ENCODE results near the gene FAM200B. TPM values are rescaled to one million over a fixed set of nuclear protein-coding genes. Genes with fewer than 3 reads are reported as not detected.

FAM200B gene
- total RNA-seq, 1 donor from 2014 or later = 27.4 TPM

- no peaks in the 10 kb centered on the region for H3K36me3 Mint-ChIP-seq (ENCODE audit: unreplicated experiment)
- H3K4me3 Mint-ChIP-seq (ENCODE audit: unreplicated experiment) = no peak overlapping the region
- DNase-seq = no peak
- H3K27ac Mint-ChIP-seq (ENCODE audit: unreplicated experiment) = no peak overlapping the region
- H3K27me3 Mint-ChIP-seq (ENCODE audit: unreplicated experiment) = peaks cover 5% of the 10 kb centered on the region
- H3K4me1 Mint-ChIP-seq (ENCODE audit: low read depth, unreplicated experiment) = peaks cover 4% of the 10 kb centered on the region
- peaks cover 2% of the 10 kb centered on the region for H3K9me3 Mint-ChIP-seq (ENCODE audit: unreplicated experiment)
- TF ChIP-seq CTCF (IDR thresholded peaks at IDR 0.05; ENCODE audit: partially characterized antibody, unreplicated experiment) = no peak
Observed at GRCh38 chr4:15736514-15737050, 55.0 kb downstream of the FAM200B start.

- H3K4me3 Mint-ChIP-seq (ENCODE audit: unreplicated experiment) = no peak overlapping the region
- H3K27ac Mint-ChIP-seq (ENCODE audit: unreplicated experiment) = no peak overlapping the region
- peaks cover 4% of the 10 kb centered on the region for H3K4me1 Mint-ChIP-seq (ENCODE audit: low read depth, unreplicated experiment)
- no peak for DNase-seq
- H3K9me3 Mint-ChIP-seq (ENCODE audit: unreplicated experiment) = peaks cover 3% of the 10 kb centered on the region
- TF ChIP-seq CTCF (IDR thresholded peaks at IDR 0.05; ENCODE audit: partially characterized antibody, unreplicated experiment) = no peak
- no peaks in the 10 kb centered on the region for H3K36me3 Mint-ChIP-seq (ENCODE audit: unreplicated experiment)
- peaks cover 5% of the 10 kb centered on the region for H3K27me3 Mint-ChIP-seq (ENCODE audit: unreplicated experiment)
Observed at GRCh38 chr4:15737255-15737654, 55.6 kb downstream of the FAM200B start.

- H3K4me1 Mint-ChIP-seq (ENCODE audit: low read depth, unreplicated experiment) = peaks cover 16% of the 10 kb centered on the region
- no peak for DNase-seq
- peaks cover 7% of the 10 kb centered on the region for H3K27me3 Mint-ChIP-seq (ENCODE audit: unreplicated experiment)
- H3K9me3 Mint-ChIP-seq (ENCODE audit: unreplicated experiment) = peaks cover 12% of the 10 kb centered on the region
- no peak overlapping the region for H3K4me3 Mint-ChIP-seq (ENCODE audit: unreplicated experiment)
- TF ChIP-seq CTCF (IDR thresholded peaks at IDR 0.05; ENCODE audit: partially characterized antibody, unreplicated experiment) = no peak
- H3K27ac Mint-ChIP-seq (ENCODE audit: unreplicated experiment) = no peak overlapping the region
- H3K36me3 Mint-ChIP-seq (ENCODE audit: unreplicated experiment) = no peaks in the 10 kb centered on the region
Observed at GRCh38 chr4:15738877-15739276, 57.2 kb downstream of the FAM200B start.

Other genes starting within 250 kb of the FAM200B start
- gene CC2D2A, start 211.9 kb upstream of the FAM200B start, total RNA-seq (ENCODE audit: unreplicated experiment) = 13.3 TPM
- gene FBXL5, start 26.5 kb upstream of the FAM200B start, total RNA-seq (ENCODE audit: unreplicated experiment) = 62.2 TPM
- gene BST1, start 21.2 kb downstream of the FAM200B start, total RNA-seq (ENCODE audit: unreplicated experiment) = not detected
- gene CD38, start 96.5 kb downstream of the FAM200B start, total RNA-seq (ENCODE audit: unreplicated experiment) = 0.37 TPM